HG03571 (cell line): ENCODE results near the gene RARS2.
"Not testable (repeated sequence)": the region's sequence is repeated elsewhere in the genome, so short reads cannot be mapped to it uniquely, and the experiment has no call there.

Experiments used
- ATAC-seq: cut with Tn5 transposase; IDR thresholded peaks from one replicate; pipeline ENCODE4 v1.9.1; 2021; ENCODE audit not compliant: unreplicated experiment

Gene RARS2

DNA sequence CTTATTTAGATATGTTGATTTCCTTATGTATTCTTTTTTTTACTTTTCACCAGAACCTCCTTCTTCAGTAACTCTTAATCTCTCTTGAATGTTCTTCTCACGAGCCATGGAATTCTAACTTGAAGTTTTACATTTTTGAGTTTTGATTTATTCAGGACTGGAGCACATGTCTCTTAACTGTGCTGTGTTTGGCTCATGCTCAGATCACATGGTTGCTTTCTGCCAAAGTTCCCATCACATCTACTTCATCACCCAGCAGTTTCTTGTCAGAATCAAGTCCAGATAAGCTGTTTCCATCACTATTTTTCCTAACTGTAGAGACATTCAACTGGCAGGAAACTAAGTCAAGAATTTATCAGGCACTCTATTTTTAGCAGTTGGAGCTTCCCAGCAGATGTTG lies 85.3 kb downstream of the RARS2 start:
- no peak for ATAC-seq

DNA sequence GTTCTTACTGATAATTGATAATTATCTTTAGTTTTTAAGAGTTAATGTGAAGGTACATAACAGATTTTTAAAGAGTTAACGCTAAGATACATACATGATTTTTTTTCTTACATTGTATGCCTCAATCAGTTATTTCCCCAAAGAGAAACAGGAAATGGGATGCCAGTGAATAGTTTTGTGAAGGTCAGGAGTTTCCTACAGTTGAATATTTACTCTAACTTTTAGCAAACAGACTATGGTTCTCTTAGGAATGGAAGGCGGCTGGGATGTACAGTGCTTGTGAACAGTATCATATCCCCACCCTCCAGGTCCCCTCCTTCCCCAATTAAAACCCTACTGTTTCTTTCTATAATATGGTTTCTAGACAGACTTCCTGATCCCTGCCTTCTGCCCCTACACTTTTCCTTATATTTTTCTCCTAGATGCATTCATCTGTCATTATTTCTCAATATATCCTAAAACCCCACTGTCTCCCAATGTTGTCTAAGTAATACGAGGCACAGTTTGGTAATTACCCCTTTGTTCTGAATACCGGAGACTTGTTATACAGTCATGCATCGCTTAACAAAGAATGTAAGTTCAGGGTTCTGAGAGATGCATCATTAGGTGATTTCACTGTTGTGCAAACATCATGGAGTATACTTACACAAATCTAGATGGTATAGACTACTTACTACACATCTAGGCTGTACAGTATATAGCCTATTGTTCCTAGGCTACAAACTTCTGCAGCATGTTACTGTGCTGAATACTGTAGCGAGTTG lies 87.8 kb downstream of the RARS2 start:
- ATAC-seq, result no peak

DNA sequence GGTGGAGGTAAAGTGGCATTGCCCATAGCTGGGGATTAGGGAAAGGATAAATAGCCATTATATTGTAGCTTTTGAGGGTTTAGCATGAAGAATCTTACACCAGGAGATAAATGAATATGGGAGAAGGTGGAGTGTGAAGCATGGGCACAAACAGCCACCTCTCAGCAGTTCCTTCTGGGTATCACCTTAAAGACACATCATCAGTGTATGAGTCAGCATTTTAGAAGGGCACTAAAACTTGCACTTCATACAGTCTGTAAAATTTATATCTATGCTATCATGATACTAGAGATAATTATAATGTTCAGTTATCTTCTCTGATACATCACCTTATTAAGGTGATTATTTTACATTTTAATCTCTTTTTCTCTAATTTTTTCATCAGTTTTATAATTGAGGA lies 91.7 kb downstream of the RARS2 start:
- ATAC-seq, result no peak

DNA sequence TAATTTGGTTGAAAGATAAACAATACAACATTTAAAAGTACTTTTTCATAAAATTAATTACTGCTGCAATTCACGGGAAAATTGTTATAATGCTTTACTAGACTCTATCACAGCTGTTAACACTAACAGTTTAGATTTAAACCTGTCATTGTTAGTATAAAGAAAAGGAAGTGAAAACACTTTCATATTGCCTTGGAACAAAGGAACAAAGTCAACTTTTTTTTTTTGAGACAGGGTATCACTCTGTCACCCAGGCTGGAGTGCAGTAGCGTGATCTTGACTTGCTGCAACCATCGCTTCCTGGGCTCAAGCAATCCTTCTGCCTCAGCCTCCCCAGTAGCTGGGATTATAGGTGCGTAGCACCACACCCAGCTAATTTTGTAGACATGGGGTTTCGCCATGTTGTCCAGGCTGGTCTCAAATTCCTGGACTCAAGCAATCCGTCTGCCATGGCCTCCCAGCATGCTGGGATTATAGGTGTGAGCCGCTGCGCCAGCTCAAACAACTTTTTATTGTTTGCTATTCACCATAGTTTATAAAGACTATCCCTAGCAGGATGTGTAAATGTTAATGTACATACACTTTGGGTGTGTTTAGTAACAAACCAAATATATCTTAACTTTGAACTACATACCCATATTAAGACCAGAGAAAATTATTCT lies 94.9 kb downstream of the RARS2 start:
- ATAC-seq, result no peak

DNA sequence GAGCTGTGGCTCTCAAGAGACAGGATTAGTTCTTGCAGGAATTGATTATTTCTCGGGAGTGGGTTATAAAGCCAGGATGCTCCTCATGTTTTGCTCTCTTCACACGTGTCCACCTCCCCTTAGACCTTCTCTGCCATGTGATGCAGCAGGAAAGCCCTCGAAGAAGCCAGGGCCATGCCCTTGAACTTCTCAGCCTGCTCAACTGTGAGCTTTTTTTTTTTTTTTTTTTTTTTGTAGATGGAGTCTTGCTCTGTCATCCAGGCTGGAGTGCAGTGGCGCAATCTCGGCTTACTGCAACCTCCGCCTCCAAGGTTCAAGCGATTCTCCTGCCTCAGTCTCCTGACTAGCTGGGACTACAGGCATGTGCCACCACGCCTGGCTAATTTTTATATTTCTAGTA lies 100.5 kb downstream of the RARS2 start:
- not testable (repeated sequence) for ATAC-seq

DNA sequence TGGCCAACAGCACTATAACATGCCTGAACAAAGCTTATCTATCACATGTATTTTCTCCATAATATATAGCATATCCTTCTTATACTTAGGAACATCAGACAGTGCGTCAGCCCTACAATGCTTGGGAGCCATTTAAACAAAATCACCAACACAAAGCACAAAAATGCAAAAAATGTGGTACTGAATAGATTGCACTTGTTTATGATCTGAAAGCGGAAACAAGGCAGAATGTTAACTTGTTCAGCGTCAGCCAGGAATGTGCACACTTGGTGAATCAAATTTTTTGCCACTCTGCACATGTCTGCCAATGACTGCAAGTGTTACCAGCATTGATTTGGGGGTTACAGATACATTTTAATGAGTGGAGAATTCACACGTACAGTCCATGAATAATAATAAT lies 102.2 kb downstream of the RARS2 start:
- ATAC-seq, result no peak

DNA sequence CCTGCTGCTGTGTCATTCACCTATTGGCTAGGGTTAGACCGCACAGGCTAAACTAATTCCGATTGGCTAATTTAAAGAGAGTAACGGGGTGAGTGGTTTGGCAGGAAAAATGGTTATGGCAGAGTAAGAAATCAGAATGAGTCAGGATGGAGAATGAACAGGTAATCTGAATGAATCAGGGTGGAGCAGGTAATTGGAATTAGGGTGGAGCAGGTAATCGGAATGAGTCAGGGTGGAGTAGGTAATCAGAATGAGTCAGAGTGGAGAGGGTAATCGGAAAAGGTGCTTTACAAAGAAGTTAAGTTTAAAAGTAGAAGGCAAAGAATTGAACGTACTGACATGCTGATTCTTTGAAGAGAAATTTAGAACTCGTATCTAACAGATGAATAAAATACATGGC lies 105.3 kb downstream of the RARS2 start:
- ATAC-seq, result no peak

DNA sequence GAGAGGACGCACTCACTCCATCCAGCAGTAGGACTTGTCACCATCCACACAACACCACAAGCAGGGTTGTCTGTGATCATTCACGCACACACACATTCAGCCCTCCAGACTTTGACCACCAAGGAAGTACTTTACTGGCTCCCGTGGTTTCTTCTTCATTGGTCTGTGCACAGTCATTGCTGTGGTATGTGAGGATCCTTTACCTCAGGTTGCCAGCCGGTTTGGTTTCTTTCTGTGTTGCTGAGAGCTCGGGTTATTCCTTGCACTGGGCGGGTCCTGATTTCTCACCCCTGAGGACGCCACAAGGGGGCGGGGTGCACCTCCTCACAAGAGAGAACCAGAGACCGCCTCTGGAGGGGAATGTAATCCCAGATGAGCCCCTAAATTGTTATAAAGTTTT lies 105.9 kb downstream of the RARS2 start:
- no peak for ATAC-seq

DNA sequence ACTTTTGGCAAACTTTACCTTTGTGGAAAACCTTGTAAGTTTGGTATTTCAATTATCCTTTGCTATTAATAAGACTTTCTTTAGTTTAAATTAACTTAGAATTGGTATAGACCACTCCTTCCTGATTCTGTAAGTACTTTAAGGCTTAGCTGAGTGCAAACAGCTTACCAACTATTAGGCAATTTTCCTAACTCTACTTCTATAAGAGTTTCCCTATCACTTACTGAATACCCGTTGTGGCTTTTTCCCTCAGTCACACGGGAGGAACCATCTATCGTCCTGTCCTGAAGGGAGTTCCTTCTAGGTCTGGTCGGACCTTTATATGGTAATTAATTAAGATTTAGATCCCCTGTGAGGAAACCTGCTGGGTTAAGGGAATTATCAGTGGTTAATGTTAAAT lies 107.4 kb downstream of the RARS2 start:
- ATAC-seq, result no peak

DNA sequence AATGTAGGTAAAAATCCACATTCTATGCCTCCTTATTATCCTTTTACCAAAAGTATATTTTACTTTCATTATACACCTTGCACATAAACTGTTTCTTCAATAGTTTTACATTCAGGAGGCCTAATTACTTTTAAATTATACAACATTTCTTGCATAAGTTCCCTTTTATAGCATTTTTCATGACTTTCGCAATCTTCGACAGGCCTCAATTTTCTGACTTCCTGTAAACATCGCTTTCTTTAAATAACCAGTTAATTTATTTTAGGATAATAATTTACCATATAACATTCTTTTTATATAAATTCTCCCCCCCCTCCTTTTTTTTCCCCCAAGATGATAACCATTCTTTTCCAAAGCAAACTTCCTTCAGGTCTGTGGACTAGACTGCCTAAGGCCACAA lies 107.9 kb downstream of the RARS2 start:
- no peak for ATAC-seq

DNA sequence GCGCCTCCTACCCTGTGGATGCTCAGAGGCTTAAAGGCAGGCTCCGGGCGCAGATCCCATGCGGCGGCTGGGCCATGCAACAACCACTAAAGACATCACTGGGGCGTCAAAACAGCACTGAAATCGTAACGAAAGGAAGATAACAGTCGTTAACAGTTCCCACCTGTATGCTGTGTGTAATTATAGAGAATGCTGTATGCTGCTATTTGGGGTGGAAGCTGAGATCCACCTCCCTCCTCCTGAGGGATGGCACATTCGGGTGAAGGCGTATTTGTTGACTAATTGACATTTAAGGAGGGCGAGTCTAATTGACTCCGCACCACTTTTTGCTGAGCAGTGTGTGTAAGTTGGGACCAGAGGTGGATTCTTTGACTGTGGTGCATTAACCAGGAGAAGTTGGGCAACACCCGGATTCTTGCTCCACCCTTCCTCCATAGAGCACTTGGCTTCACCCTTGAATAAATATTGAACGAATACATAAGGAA lies 116.3 kb downstream of the RARS2 start:
- peak; percentile 60 for ATAC-seq

DNA sequence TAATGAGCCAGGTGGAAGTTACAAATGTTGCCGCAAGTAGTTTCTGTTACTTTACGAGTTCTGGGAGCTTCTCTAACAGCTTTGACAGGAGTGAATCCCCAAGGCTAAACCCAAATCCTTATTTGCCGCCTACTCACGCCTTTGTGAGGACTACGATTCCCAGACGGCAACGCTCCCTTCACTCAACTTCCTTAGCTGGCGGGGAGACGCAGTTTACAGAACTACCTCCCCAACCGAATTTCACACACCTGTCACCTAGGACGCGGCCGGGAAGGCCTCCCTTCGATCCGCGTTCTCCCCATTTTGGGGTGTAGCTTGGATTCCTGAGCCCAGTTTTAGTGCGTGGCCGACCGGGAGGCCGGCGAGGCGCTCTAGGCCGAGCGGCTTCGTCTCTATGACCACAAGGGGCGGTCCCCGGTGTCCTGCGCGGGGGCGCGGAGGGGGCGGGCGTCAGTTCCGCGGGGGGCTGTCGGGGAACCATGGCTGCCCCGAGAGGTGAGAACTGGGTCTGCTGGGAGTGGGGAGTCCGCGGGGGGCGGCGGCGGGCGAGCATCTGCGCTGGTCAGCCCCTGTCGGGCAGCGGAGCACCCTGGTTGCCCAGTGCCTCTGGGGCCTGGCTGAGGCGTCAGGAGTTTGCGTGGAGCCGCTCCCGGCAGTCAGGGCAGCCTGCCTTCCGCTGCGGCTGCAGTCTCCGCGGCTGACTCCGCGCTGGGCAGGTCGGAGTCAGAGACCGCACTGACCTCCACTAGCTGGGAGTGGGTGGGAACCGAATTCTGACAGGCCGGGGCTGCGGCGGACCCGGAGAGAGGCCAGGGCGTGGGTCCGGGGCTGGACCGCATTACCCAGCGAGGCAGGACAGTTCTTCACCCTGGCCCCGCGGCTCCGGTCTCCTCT lies 117.0 kb downstream of the RARS2 start, which contains the start of gene SLC35A1:
SLC35A1 (plus strand) TSS at position 450 of the 894 bp plus-strand sequence; CDS start at position 480, 30 bp downstream.
- peak; percentile 93 for ATAC-seq

DNA sequence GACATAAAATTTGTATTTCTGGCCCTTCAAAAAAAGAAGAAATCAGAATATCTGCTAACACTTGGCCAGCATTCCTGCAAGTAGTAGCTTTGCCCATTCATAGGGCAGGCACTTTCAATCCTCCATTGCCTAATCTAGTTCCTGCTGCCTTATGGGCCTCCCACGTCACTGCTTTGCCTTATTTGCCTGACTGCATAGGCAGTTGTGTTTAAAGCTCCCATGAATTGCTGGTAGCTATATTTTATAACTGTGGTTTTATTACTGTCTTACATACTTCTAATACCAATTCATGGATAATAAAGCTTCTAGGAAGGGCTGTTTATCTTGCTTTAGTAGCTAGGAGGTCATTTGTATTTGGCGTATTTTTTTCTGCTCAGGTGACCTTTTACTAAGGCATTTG lies 124.7 kb downstream of the RARS2 start:
- ATAC-seq, result no peak
